DND-41 (cell line): ENCODE data around the gene UGP2.

Source experiments
- ATAC-seq: fragments of 200-7000 bp; cut with Tn5 transposase; 3 replicates; pipeline ENCODE4 v1.9.1; 2021; ENCODE audit warnings: low read depth; ENCODE audit not compliant: insufficient read depth
- DNase-seq: peaks from one replicate; pipeline ENCODE4 v3.0.0-alpha.2; 2020
- H2AFZ ChIP-seq: 2 replicates; pipeline ENCODE4 v1.6.0; 2012; ENCODE audit warnings: low read depth, low read length
- H3K27ac ChIP-seq: 2 replicates; pipeline ENCODE4 v1.5.1; 2012; ENCODE audit warnings: low read length, inconsistent platforms
- H3K27me3 ChIP-seq: fragments of 200-600 bp; sonication (generic); 2 replicates; pipeline ENCODE4 v1.6.0; 2012; ENCODE audit warnings: low read length, mild to moderate bottlenecking, inconsistent platforms; ENCODE audit not compliant: insufficient read depth, poor library complexity
- H3K36me3 ChIP-seq: 2 replicates; pipeline ENCODE4 v1.5.1; 2012; ENCODE audit warnings: low read length, inconsistent platforms; ENCODE audit not compliant: insufficient read depth
- H3K4me1 ChIP-seq: 2 replicates; pipeline ENCODE4 v1.5.1; 2012; ENCODE audit warnings: mild to moderate bottlenecking, low read length; ENCODE audit not compliant: insufficient read depth
- H3K4me2 ChIP-seq: 2 replicates; pipeline ENCODE4 v1.6.0; 2012; ENCODE audit warnings: mild to moderate bottlenecking, moderate library complexity, low read length, inconsistent platforms; ENCODE audit not compliant: insufficient read depth
- H3K4me3 ChIP-seq, 2 experiments: fragments of 200-600 bp in 1 of 2; shearing (Covaris generic) in 1 of 2; 2 replicates each; pipeline ENCODE4 v1.5.1; 2012 to 2016; ENCODE audit warnings: inconsistent platforms in 2 of 2, low read length in 2 of 2, mild to moderate bottlenecking in 2 of 2, low read depth in 1 of 2, moderate library complexity in 1 of 2
- H3K79me2 ChIP-seq: 2 replicates; pipeline ENCODE4 v1.6.0; 2012; ENCODE audit warnings: low read length, inconsistent platforms; ENCODE audit not compliant: insufficient read depth
- H3K9ac ChIP-seq: 2 replicates; pipeline ENCODE4 v1.6.0; 2012; ENCODE audit warnings: low read depth, mild to moderate bottlenecking, inconsistent platforms, low read length, moderate library complexity
- H3K9me3 ChIP-seq: 2 replicates; pipeline ENCODE4 v1.5.1; 2012; ENCODE audit warnings: low read length, moderate library complexity, mild to moderate bottlenecking, inconsistent platforms; ENCODE audit not compliant: insufficient read depth, severe bottlenecking
- H4K20me1 ChIP-seq: 2 replicates; pipeline ENCODE4 v1.6.0; 2012; ENCODE audit warnings: low read length; ENCODE audit not compliant: insufficient read depth
- CTCF ChIP-seq: IDR thresholded peaks from 2 replicates; pipeline ENCODE4 v1.5.1; 2012; ENCODE audit warnings: borderline replicate concordance, low read length, moderate library complexity, mild to moderate bottlenecking; ENCODE audit not compliant: poor library complexity, severe bottlenecking; ENCODE audit errors: extremely low read depth
- EZH2 ChIP-seq: IDR thresholded peaks from 3 replicates; pipeline ENCODE4 v1.6.1; 2012; ENCODE audit warnings: borderline replicate concordance, low read depth, mild to moderate bottlenecking, moderate library complexity, low read length, inconsistent platforms; ENCODE audit not compliant: severe bottlenecking

UGP2 gene

GRCh38 chr2:63871864-63872263, 30.2 kb downstream of the UGP2 start:
- Histone ChIP-seq H3K4me3 (no peak overlapping the region), H3K9ac (no peak overlapping the region), H3K36me3 (peaks cover 93% of the 10 kb centered on the region), H2AFZ (no peak overlapping the region), H4K20me1 (peaks cover 44% of the 10 kb centered on the region), H3K4me2 (no peak overlapping the region), H3K27ac (no peak overlapping the region), H3K9me3 (no peaks in the 10 kb centered on the region), H3K4me1 (peaks cover 7% of the 10 kb centered on the region; the same call in 1 of the 2 replicates), H3K79me2 (peaks cover 99% of the 10 kb centered on the region), H3K27me3 (no peaks in the 10 kb centered on the region)
- DNase-seq (no peak), ATAC-seq (no peak)
- TF ChIP-seq CTCF (no peak), EZH2 (no peak)

DNA sequence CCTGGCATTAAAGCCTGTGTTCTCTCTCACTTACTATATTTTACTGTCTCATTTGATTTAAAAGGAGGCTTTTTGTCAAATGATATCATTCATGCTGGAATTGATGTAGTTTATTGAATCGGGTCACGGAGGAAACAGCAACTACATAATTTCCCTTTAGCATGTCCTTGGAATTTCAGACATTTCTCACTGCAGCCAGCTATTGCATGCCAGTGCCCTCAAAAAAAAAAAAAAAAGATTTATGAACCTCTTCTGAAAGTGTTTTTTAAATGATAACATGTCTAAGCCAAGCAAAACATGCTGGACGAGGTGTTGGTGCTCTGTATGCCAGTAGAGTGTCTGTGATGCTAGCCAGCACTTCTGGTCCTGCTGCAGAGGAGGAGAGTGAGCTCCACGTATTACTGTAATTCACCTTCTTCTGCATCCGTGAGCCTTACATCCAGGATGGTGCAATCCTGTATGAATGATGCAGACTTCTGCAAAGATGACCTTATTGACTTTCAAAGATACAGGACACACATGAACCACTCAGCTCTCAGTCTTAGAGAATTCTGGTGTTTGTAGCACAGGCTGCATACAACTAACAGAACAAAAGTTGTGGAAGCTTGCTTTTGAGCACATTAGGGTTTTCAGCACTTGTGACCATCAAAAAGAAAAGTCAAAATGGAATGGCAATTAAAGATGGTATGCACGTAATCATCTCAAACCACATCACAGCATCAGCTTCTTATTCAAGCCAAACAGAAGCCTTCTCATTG, 31.1 kb downstream of the UGP2 start:
- no peak overlapping the region for H3K4me3 ChIP-seq

GRCh38 chr2:63874204-63875130, 32.8 kb downstream of the UGP2 start:
- Histone ChIP-seq H3K27me3 (no peaks in the 10 kb centered on the region), H3K4me3 (no peak overlapping the region), H3K27ac (no peak overlapping the region), H3K36me3 (peaks cover 87% of the 10 kb centered on the region), H2AFZ (no peak overlapping the region), H3K4me2 (no peak overlapping the region), H3K4me1 (peaks cover 7% of the 10 kb centered on the region; the same call in 1 of the 2 replicates), H3K79me2 (peaks cover 96% of the 10 kb centered on the region), H3K9me3 (no peaks in the 10 kb centered on the region), H4K20me1 (peaks cover 48% of the 10 kb centered on the region), H3K9ac (no peak overlapping the region)
- ATAC-seq (no peak), DNase-seq (no peak)
- TF ChIP-seq CTCF (no peak), EZH2 (no peak)

More for the DNA sequence above, 31.1 kb downstream of the UGP2 start:
- Histone ChIP-seq H3K9me3 (no peaks in the 10 kb centered on the region), H3K4me2 (no peak overlapping the region), H2AFZ (no peak overlapping the region), H4K20me1 (peaks cover 50% of the 10 kb centered on the region), H3K9ac (no peak overlapping the region), H3K36me3 (peaks cover 90% of the 10 kb centered on the region), H3K4me1 (peaks cover 7% of the 10 kb centered on the region; the same call in 1 of the 2 replicates), H3K27me3 (no peaks in the 10 kb centered on the region), H3K27ac (no peak overlapping the region), H3K79me2 (peaks cover 97% of the 10 kb centered on the region)
- DNase-seq (no peak), ATAC-seq (0 out of 3 replicates have a peak, but pooled peaks have one; percentile 8)
- no peak for TF ChIP-seq CTCF
- TF ChIP-seq EZH2 = no peak
